ENCODE data around the gene ATP8A2. TPM values are rescaled to one million over a fixed set of nuclear protein-coding genes. Genes with fewer than 3 reads are reported as not detected.

ATP8A2 gene
- total RNA-seq, 1 donor, result 0.72 TPM

GRCh38 chr13:25518441-25518840, 146.7 kb downstream of the ATP8A2 start:
- H3K36me3 ChIP-seq (ENCODE audit: insufficient read depth, low read length), result no peaks in the 10 kb centered on the region
- H3K4me2 ChIP-seq (ENCODE audit: insufficient read depth, low read length), result no peak overlapping the region
- no peak overlapping the region for H3K4me3 ChIP-seq (ENCODE audit: insufficient read depth, low read length)

GRCh38 chr13:25525884-25526283, 154.1 kb downstream of the ATP8A2 start:
- no peak for TF ChIP-seq CTCF (IDR thresholded peaks at IDR 0.05; ENCODE audit: extremely low read depth, low read depth, low read length)
- Histone ChIP-seq H3K27ac (ENCODE audit: low read depth, low read length) (no peak overlapping the region), H3K4me2 (ENCODE audit: insufficient read depth, low read length) (no peak overlapping the region), H3K4me1 (ENCODE audit: insufficient read depth, low read length) (no peaks in the 10 kb centered on the region), H3K36me3 (ENCODE audit: insufficient read depth, low read length) (no peaks in the 10 kb centered on the region), H3K79me2 (ENCODE audit: insufficient read depth, low read length) (no peaks in the 10 kb centered on the region), H3K27me3 (ENCODE audit: insufficient read depth, low read length) (no peaks in the 10 kb centered on the region), H3K4me3 (ENCODE audit: insufficient read depth, low read length) (no peak overlapping the region), H2AFZ (ENCODE audit: low read length) (no peak overlapping the region), H4K20me1 (ENCODE audit: insufficient read depth, low read length) (no peaks in the 10 kb centered on the region), H3K9me3 (ENCODE audit: low read depth, low read length) (no peaks in the 10 kb centered on the region)
- no peak for DNase-seq (ENCODE audit: insufficient read length, low spot score, missing footprints)

More at GRCh38 chr13:25518441-25518840, 146.7 kb downstream of the ATP8A2 start:
- Histone ChIP-seq H4K20me1 (ENCODE audit: insufficient read depth, low read length) (no peaks in the 10 kb centered on the region), H3K9me3 (ENCODE audit: low read depth, low read length) (no peaks in the 10 kb centered on the region), H3K79me2 (ENCODE audit: insufficient read depth, low read length) (no peaks in the 10 kb centered on the region), H3K27me3 (ENCODE audit: insufficient read depth, low read length) (no peaks in the 10 kb centered on the region), H2AFZ (ENCODE audit: low read length) (no peak overlapping the region), H3K27ac (ENCODE audit: low read depth, low read length) (no peak overlapping the region), H3K4me1 (ENCODE audit: insufficient read depth, low read length) (no peaks in the 10 kb centered on the region)
- TF ChIP-seq CTCF (IDR thresholded peaks at IDR 0.05; ENCODE audit: extremely low read depth, low read depth, low read length), result no peak
- no peak for DNase-seq (ENCODE audit: insufficient read length, low spot score, missing footprints)

DNA sequence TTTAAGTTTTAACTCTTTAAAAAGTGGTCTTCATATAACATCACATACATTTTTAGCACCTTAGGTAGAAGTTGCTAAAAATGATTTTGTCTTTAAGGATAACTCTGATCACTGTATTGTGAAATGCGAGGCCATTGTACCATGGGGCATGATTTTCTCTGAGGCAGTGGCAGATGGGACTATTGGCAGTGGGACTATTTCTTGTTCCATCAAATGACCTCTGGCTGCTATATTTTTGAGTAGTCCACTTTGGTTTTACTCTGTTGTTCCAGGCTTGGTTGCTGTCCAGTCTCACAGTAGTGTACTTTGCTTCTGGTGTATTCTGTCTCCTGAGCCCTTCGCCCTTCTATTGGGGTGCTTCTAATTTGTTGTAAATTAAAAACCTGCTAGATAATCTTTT, 156.5 kb downstream of the ATP8A2 start:
- no peaks in the 10 kb centered on the region for H3K4me1 ChIP-seq (ENCODE audit: insufficient read depth, low read length)
- no peaks in the 10 kb centered on the region for H3K9me3 ChIP-seq (ENCODE audit: low read depth, low read length)
- H3K27me3 ChIP-seq (ENCODE audit: insufficient read depth, low read length), result no peaks in the 10 kb centered on the region
- no peak overlapping the region for H2AFZ ChIP-seq (ENCODE audit: low read length)
- H3K4me2 ChIP-seq (ENCODE audit: insufficient read depth, low read length), result no peak overlapping the region
- no peaks in the 10 kb centered on the region for H3K36me3 ChIP-seq (ENCODE audit: insufficient read depth, low read length)
- H3K27ac ChIP-seq (ENCODE audit: low read depth, low read length), result no peak overlapping the region
- DNase-seq (ENCODE audit: insufficient read length, low spot score, missing footprints), result no peak
- no peaks in the 10 kb centered on the region for H3K79me2 ChIP-seq (ENCODE audit: insufficient read depth, low read length)
- TF ChIP-seq CTCF (IDR thresholded peaks at IDR 0.05; ENCODE audit: extremely low read depth, low read depth, low read length), result no peak
- H4K20me1 ChIP-seq (ENCODE audit: insufficient read depth, low read length), result no peaks in the 10 kb centered on the region
- H3K4me3 ChIP-seq (ENCODE audit: insufficient read depth, low read length), result no peak overlapping the region

GRCh38 chr13:25529425-25529824, 157.7 kb downstream of the ATP8A2 start:
- Histone ChIP-seq H3K36me3 (ENCODE audit: insufficient read depth, low read length) (no peaks in the 10 kb centered on the region), H4K20me1 (ENCODE audit: insufficient read depth, low read length) (no peaks in the 10 kb centered on the region), H3K27me3 (ENCODE audit: insufficient read depth, low read length) (no peaks in the 10 kb centered on the region), H3K79me2 (ENCODE audit: insufficient read depth, low read length) (no peaks in the 10 kb centered on the region), H3K4me1 (ENCODE audit: insufficient read depth, low read length) (no peaks in the 10 kb centered on the region), H3K9me3 (ENCODE audit: low read depth, low read length) (no peaks in the 10 kb centered on the region), H3K4me2 (ENCODE audit: insufficient read depth, low read length) (no peak overlapping the region), H2AFZ (ENCODE audit: low read length) (no peak overlapping the region), H3K4me3 (ENCODE audit: insufficient read depth, low read length) (no peak overlapping the region), H3K27ac (ENCODE audit: low read depth, low read length) (no peak overlapping the region)
- no peak for DNase-seq (ENCODE audit: insufficient read length, low spot score, missing footprints)
- no peak for TF ChIP-seq CTCF (IDR thresholded peaks at IDR 0.05; ENCODE audit: extremely low read depth, low read depth, low read length)

Data from osteoblast (primary cell).